ENCODE data around the gene BAK1. TPM values are rescaled to one million over a fixed set of nuclear protein-coding genes. Genes with fewer than 3 reads are reported as not detected.
"Not testable (repeated sequence)": the region's sequence is repeated elsewhere in the genome, so short reads cannot be mapped to it uniquely, and the experiment has no call there.

Gene BAK1
- total and polyA plus RNA-seq, 2 experiments from 2014 or later: 18.8 to 30.7 TPM

DNA sequence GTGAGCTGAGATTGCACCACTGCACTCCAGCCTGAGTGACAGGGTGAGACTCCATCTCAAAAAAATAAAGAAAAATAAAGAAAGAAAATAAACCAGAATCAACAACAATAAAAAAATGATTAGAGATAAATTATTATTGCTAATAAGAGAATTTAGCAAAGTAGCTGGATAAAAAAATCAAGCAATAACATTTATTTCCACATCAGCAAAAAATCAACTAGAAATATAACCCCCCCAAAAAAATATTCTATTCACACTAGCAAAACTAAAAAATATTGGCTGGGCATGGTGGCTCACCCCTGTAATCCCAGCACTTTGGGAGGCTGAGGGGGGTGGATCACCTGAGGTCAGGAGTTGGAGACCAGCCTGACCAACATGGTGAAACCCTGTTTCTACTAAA, 49.5 kb downstream of the BAK1 start:
- H3K27me3 ChIP-seq (replicated peaks; ENCODE audit: insufficient read depth); H2AFZ ChIP-seq; H3K79me2 ChIP-seq (ENCODE audit: insufficient read depth); in situ Hi-C loops (cut with MboI); DNase-seq; H3K4me3 ChIP-seq; H3F3A ChIP-seq (ENCODE audit: insufficient read depth); H3K9me3 ChIP-seq (ENCODE audit: low read depth); H4K20me1 ChIP-seq (ENCODE audit: insufficient read depth); H3K9ac ChIP-seq; H3K9me2 ChIP-seq (ENCODE audit: insufficient read depth); H3K4me2 ChIP-seq (ENCODE audit: unreplicated experiment); H3K27ac ChIP-seq; H3K36me3 ChIP-seq (ENCODE audit: low read depth); H3K4me1 ChIP-seq (ENCODE audit: insufficient read depth): not testable (repeated sequence)

Small RNA genes lying within 50 kb of the gene (small RNA-seq; reads per million reads assigned to genes)
- not detected for gene RF00017 (ENCODE audit: low read depth, low replicate concordance)

Other genes starting within 250 kb of the BAK1 start
- gene KIFC1, start 188.5 kb downstream of the BAK1 start, total RNA-seq (2014; rRNA removed; shearing (Covaris generic)): 14.4 and 14.5 TPM in 2 replicates
- gene KIFC1, start 188.5 kb downstream of the BAK1 start, polyA plus RNA-seq (2016; fragmentation: Nextera tagmentation; extraction: Ambion mirVana): 3.9 and 4.0 TPM in 2 replicates
- gene PHF1, start 169.3 kb downstream of the BAK1 start, total RNA-seq (2014; rRNA removed; shearing (Covaris generic)): 39.8 and 44.9 TPM in 2 replicates
- gene PHF1, start 169.3 kb downstream of the BAK1 start, polyA plus RNA-seq (2016; fragmentation: Nextera tagmentation; extraction: Ambion mirVana): 24.5 TPM in 2 replicates
- 197 and 204 TPM in 2 replicates for gene CUTA, start 162.2 kb downstream of the BAK1 start, total RNA-seq (2014; rRNA removed; shearing (Covaris generic))
- gene CUTA, start 162.2 kb downstream of the BAK1 start, polyA plus RNA-seq (2016; fragmentation: Nextera tagmentation; extraction: Ambion mirVana): 397 and 404 TPM in 2 replicates
- 2.8 and 3.7 TPM in 2 replicates for gene SYNGAP1, start 160.2 kb downstream of the BAK1 start, total RNA-seq (2014; rRNA removed; shearing (Covaris generic))
- 0.42 and 0.65 TPM in 2 replicates for gene SYNGAP1, start 160.2 kb downstream of the BAK1 start, polyA plus RNA-seq (2016; fragmentation: Nextera tagmentation; extraction: Ambion mirVana)
- gene ZBTB9, start 125.7 kb downstream of the BAK1 start, total RNA-seq (2014; rRNA removed; shearing (Covaris generic)): 2.0 and 3.5 TPM in 2 replicates
- 7.0 and 7.3 TPM in 2 replicates for gene ZBTB9, start 125.7 kb downstream of the BAK1 start, polyA plus RNA-seq (2016; fragmentation: Nextera tagmentation; extraction: Ambion mirVana)
- 10.4 and 14.3 TPM in 2 replicates for gene ITPR3, start 41.0 kb upstream of the BAK1 start, total RNA-seq (2014; rRNA removed; shearing (Covaris generic))
- 4.8 and 4.9 TPM in 2 replicates for gene ITPR3, start 41.0 kb upstream of the BAK1 start, polyA plus RNA-seq (2016; fragmentation: Nextera tagmentation; extraction: Ambion mirVana)
- 11.4 and 31.7 TPM in 2 replicates for gene UQCC2, start 131.4 kb upstream of the BAK1 start, total RNA-seq (2014; rRNA removed; shearing (Covaris generic))
- gene UQCC2, start 131.4 kb upstream of the BAK1 start, polyA plus RNA-seq (2016; fragmentation: Nextera tagmentation; extraction: Ambion mirVana): 134 and 138 TPM in 2 replicates
- not detected in 2 replicates for gene IP6K3, start 166.6 kb upstream of the BAK1 start, total RNA-seq (2014; rRNA removed; shearing (Covaris generic))
- 0.08 TPM in 1 of 2 replicates, not detected in the other for gene IP6K3, start 166.6 kb upstream of the BAK1 start, polyA plus RNA-seq (2016; fragmentation: Nextera tagmentation; extraction: Ambion mirVana)
- gene LEMD2, start 208.9 kb upstream of the BAK1 start, total RNA-seq (2014; rRNA removed; shearing (Covaris generic)): 67.5 and 79.0 TPM in 2 replicates
- 20.1 and 21.5 TPM in 2 replicates for gene LEMD2, start 208.9 kb upstream of the BAK1 start, polyA plus RNA-seq (2016; fragmentation: Nextera tagmentation; extraction: Ambion mirVana)
- not detected in 2 replicates for gene MLN, start 223.7 kb upstream of the BAK1 start, total RNA-seq (2014; rRNA removed; shearing (Covaris generic))
- not detected in 2 replicates for gene MLN, start 223.7 kb upstream of the BAK1 start, polyA plus RNA-seq (2016; fragmentation: Nextera tagmentation; extraction: Ambion mirVana)

Data from GM23248 (cell line).